K562 (cell line): ENCODE results near the gene MTMR12. TPM values are rescaled to one million over a fixed set of nuclear protein-coding genes. Genes with fewer than 3 reads are reported as not detected.

Source experiments
- CHCHD3 ChIP-seq: fragments of 250-450 bp; sonication (Bioruptor Pico); IDR thresholded peaks from 2 replicates; pipeline ENCODE4 v2.1.2; 2022; ENCODE audit warnings: mild to moderate bottlenecking
- GTF2F1 ChIP-seq: IDR thresholded peaks from 2 replicates; pipeline ENCODE4 v1.6.1; 2011; ENCODE audit warnings: low read depth, low read length, improper control_type of control experiment
- HDGF ChIP-seq: fragments of 450-650 bp; IDR thresholded peaks from 2 replicates; pipeline ENCODE4 v1.6.1; 2016
- HMGN3 ChIP-seq: IDR thresholded peaks from 2 replicates; pipeline ENCODE4 v1.6.1; 2011; ENCODE audit warnings: borderline replicate concordance, low read depth, mild to moderate bottlenecking, mixed read lengths, low read length; ENCODE audit not compliant: insufficient read length; ENCODE audit errors: extremely low read depth
- HNRNPH1 ChIP-seq: fragments of 200-400 bp; formaldehyde crosslinking; optimal IDR thresholded peaks from 2 replicates; pipeline ENCODE3; 2017; ENCODE audit warnings: low read depth, mild to moderate bottlenecking, low read length, moderate library complexity
- HNRNPK ChIP-seq: fragments of 200-400 bp; formaldehyde crosslinking; IDR thresholded peaks from one replicate; pipeline ENCODE4 v1.6.1; 2018; ENCODE audit warnings: mild to moderate bottlenecking, low read depth, low read length; ENCODE audit not compliant: poor library complexity, severe bottlenecking
- KDM4B ChIP-seq, 2 experiments: fragments of 450-650 bp in 1 of 2; sonication (generic) in 1 of 2; IDR thresholded peaks; 2 replicates each; pipeline ENCODE4 v1.6.1; 2016 to 2017; ENCODE audit warnings: borderline replicate concordance in 2 of 2, antibody characterized with exemption in 1 of 2, low read depth in 1 of 2, mild to moderate bottlenecking in 1 of 2
- KHSRP ChIP-seq: fragments of 450-650 bp; IDR thresholded peaks from 2 replicates; pipeline ENCODE4 v1.6.1; 2017
- NR4A1 ChIP-seq, 2 experiments: fragments of 250-450 bp in 1 of 2; fragments of 450-650 bp in 1 of 2; sonication (Bioruptor Pico) in 1 of 2; IDR thresholded peaks; 2 replicates each; pipeline versions ENCODE4 v1.4.0 to v1.6.1; 2016 to 2020; ENCODE audit warnings: mild to moderate bottlenecking in 2 of 2, missing compliant biosample characterization in 1 of 2, missing genetic modification characterization in 1 of 2, moderate library complexity in 1 of 2
- PHF20 ChIP-seq: fragments of 450-650 bp; IDR thresholded peaks from 2 replicates; pipeline ENCODE4 v1.6.1; 2018; ENCODE audit not compliant: partially characterized antibody
- ZBED1 ChIP-seq: IDR thresholded peaks from 2 replicates; pipeline ENCODE4 v1.6.1; 2014
- ZC3H11A ChIP-seq: IDR thresholded peaks from 2 replicates; pipeline ENCODE4 v1.6.1; 2012; ENCODE audit warnings: low read depth, low read length, improper control_type of control experiment
- ZFPM2 ChIP-seq: fragments of 250-450 bp; sonication (Bioruptor Pico); IDR thresholded peaks from 2 replicates; pipeline ENCODE4 v1.5.1; 2022; ENCODE audit warnings: mild to moderate bottlenecking
- ZNF133 ChIP-seq: fragments of 250-450 bp; sonication (Bioruptor Pico); IDR thresholded peaks from 2 replicates; pipeline ENCODE4 v1.4.0; 2020; ENCODE audit warnings: mild to moderate bottlenecking
- ZNF830 ChIP-seq: fragments of 250-450 bp; sonication (Bioruptor Pico); IDR thresholded peaks from 2 replicates; pipeline ENCODE4 v1.5.0; 2021; ENCODE audit warnings: mild to moderate bottlenecking
- polyA plus RNA-seq, 8 experiments: library from polyadenylated mRNA; depleted of rRNA in 4 of 8; stranded (reverse) in 5 of 8; unstranded in 3 of 8; fragments of >200 nt; fragmentation: Nextera tagmentation in 2 of 8; fragmentation: Illumina TruSeq in 1 of 8; extraction: Ambion mirVana in 2 of 8; extraction: Trizol in 1 of 8; gene quantifications; 2 replicates each; pipeline versions ENCODE4 v1.2.1 to v1.2.3, GENCODE V29; 2011 to 2014; ENCODE audit warnings: inconsistent platforms in 1 of 8, missing spikeins in 1 of 8
- total RNA-seq, 7 experiments: library from RNA; depleted of rRNA in 6 of 7; stranded (reverse); fragments of >200 nt in 6 of 7; fragmentation: Illumina TruSeq in 2 of 7; extraction: Trizol in 2 of 7; gene quantifications; 2 replicates each; pipeline versions ENCODE4 v1.2.1 to v1.2.3, GENCODE V29; 2011 to 2021; ENCODE audit warnings: low replicate concordance in 1 of 7
- TF ChIP-seq, protein P1 (sequence below): fragments of 450-650 bp; formaldehyde crosslinking; IDR thresholded peaks from 2 replicates; pipeline ENCODE4 v1.4.0; 2020; ENCODE audit warnings: mild to moderate bottlenecking, mixed read lengths
- TF ChIP-seq, protein P2 (sequence below): fragments of 450-650 bp; conservative IDR thresholded peaks from 2 replicates; pipeline ENCODE4 v1.6.1; 2016; ENCODE audit warnings: missing genetic modification characterization, low read depth, mild to moderate bottlenecking, control low read depth, missing compliant biosample characterization
- TF ChIP-seq, protein P3 (sequence below): fragments of 450-650 bp; formaldehyde crosslinking; IDR thresholded peaks from 2 replicates; pipeline ENCODE4 v1.4.0; 2020; ENCODE audit warnings: mild to moderate bottlenecking
- TF ChIP-seq, protein P4 (sequence below): fragments of 250-450 bp; sonication (Bioruptor Pico); IDR thresholded peaks from 2 replicates; pipeline ENCODE4 v1.4.0; 2020; ENCODE audit warnings: mild to moderate bottlenecking, moderate library complexity

MTMR12 gene
- total and polyA plus RNA-seq, 9 of the 15 experiments (the other 6 are each of a cell fraction or from before 2014, with no cell fraction given) = 4.0 to 28.7 (median 17.1) TPM

DNA sequence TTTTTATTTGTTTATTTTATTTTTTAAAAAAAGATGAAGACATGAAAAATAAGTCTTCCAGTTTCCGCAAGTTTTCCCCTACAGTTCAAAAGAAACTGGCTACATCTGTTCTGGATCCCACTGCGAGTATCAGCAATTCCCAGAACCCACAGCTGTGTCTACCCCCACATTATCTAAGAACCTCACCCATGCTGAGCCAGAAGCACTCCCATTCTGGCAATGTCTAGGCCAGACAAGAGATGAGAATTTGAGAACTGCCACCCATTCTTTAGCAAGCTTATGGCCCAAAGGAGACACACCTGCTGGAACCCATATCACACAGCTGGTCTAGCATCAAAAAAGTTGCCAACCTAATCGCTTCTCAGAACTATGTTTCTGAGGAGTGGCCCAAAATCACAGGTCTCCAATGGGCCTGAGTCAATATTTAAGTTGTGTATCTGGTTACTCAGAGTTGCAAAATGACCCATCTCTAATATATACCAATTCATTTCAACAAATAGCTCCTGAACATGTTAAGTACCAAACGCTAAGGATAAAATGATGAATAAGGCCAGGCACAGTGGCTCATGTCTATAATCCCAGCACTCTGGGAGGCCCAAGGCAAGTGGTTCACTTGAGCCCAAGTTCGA is 27.1 kb downstream of the MTMR12 start (continued):
- TF ChIP-seq, protein P1, sequence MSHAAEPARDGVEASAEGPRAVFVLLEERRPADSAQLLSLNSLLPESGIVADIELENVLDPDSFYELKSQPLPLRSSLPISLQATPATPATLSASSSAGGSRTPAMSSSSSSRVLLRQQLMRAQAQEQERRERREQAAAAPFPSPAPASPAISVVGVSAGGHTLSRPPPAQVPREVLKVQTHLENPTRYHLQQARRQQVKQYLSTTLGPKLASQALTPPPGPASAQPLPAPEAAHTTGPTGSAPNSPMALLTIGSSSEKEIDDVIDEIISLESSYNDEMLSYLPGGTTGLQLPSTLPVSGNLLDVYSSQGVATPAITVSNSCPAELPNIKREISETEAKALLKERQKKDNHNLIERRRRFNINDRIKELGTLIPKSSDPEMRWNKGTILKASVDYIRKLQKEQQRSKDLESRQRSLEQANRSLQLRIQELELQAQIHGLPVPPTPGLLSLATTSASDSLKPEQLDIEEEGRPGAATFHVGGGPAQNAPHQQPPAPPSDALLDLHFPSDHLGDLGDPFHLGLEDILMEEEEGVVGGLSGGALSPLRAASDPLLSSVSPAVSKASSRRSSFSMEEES = no peak
- no peak for TF ChIP-seq ZBED1
- TF ChIP-seq HNRNPH1 = no peak
- no peak for TF ChIP-seq KDM4B (IDR thresholded peaks at IDR 0.05; ENCODE audit: borderline replicate concordance in 2 of 2, low read depth in 1 of 2)
- no peak for TF ChIP-seq ZNF133 (CRISPR knock-in tag)
- no peak for TF ChIP-seq GTF2F1
- no peak for TF ChIP-seq HNRNPK
- no peak for TF ChIP-seq NR4A1 (CRISPR knock-in tag; IDR thresholded peaks at IDR 0.05)
- TF ChIP-seq NR4A1 (tag; IDR thresholded peaks at IDR 0.05) = no peak
- TF ChIP-seq HDGF = no peak
- TF ChIP-seq, protein P2, sequence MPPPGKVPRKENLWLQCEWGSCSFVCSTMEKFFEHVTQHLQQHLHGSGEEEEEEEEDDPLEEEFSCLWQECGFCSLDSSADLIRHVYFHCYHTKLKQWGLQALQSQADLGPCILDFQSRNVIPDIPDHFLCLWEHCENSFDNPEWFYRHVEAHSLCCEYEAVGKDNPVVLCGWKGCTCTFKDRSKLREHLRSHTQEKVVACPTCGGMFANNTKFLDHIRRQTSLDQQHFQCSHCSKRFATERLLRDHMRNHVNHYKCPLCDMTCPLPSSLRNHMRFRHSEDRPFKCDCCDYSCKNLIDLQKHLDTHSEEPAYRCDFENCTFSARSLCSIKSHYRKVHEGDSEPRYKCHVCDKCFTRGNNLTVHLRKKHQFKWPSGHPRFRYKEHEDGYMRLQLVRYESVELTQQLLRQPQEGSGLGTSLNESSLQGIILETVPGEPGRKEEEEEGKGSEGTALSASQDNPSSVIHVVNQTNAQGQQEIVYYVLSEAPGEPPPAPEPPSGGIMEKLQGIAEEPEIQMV (tag) = no peak
- TF ChIP-seq KHSRP = no peak
- no peak for TF ChIP-seq ZNF830 (CRISPR knock-in tag)
- TF ChIP-seq ZFPM2 (CRISPR knock-in tag) = no peak
- no peak for TF ChIP-seq HMGN3
- no peak for TF ChIP-seq ZC3H11A
- TF ChIP-seq, protein P3, sequence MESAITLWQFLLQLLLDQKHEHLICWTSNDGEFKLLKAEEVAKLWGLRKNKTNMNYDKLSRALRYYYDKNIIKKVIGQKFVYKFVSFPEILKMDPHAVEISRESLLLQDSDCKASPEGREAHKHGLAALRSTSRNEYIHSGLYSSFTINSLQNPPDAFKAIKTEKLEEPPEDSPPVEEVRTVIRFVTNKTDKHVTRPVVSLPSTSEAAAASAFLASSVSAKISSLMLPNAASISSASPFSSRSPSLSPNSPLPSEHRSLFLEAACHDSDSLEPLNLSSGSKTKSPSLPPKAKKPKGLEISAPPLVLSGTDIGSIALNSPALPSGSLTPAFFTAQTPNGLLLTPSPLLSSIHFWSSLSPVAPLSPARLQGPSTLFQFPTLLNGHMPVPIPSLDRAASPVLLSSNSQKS (CRISPR knock-in tag) = no peak
- no peak for TF ChIP-seq PHF20
- TF ChIP-seq, protein P4, sequence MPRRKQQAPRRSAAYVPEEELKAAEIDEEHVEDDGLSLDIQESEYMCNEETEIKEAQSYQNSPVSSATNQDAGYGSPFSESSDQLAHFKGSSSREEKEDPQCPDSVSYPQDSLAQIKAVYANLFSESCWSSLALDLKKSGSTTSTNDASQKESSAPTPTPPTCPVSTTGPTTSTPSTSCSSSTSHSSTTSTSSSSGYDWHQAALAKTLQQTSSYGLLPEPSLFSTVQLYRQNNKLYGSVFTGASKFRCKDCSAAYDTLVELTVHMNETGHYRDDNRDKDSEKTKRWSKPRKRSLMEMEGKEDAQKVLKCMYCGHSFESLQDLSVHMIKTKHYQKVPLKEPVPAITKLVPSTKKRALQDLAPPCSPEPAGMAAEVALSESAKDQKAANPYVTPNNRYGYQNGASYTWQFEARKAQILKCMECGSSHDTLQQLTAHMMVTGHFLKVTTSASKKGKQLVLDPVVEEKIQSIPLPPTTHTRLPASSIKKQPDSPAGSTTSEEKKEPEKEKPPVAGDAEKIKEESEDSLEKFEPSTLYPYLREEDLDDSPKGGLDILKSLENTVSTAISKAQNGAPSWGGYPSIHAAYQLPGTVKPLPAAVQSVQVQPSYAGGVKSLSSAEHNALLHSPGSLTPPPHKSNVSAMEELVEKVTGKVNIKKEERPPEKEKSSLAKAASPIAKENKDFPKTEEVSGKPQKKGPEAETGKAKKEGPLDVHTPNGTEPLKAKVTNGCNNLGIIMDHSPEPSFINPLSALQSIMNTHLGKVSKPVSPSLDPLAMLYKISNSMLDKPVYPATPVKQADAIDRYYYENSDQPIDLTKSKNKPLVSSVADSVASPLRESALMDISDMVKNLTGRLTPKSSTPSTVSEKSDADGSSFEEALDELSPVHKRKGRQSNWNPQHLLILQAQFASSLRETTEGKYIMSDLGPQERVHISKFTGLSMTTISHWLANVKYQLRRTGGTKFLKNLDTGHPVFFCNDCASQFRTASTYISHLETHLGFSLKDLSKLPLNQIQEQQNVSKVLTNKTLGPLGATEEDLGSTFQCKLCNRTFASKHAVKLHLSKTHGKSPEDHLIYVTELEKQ (CRISPR knock-in tag) = no peak
- no peak for TF ChIP-seq CHCHD3 (CRISPR knock-in tag)
